SU-DHL-6 (cell line): ENCODE measurements around the gene PSMD14.

ENCODE experiments used
- CTCF ChIP-seq: fragments of 200-600 bp; sonication (generic); IDR thresholded peaks from one replicate; pipeline ENCODE4 v1.5.1; 2017; ENCODE audit warnings: antibody characterized with exemption, mild to moderate bottlenecking, low read length, moderate library complexity; ENCODE audit not compliant: insufficient read depth, poor library complexity, severe bottlenecking
- EZH2phosphoT487 ChIP-seq: fragments of 200-600 bp; sonication (generic), shearing (Covaris generic); conservative IDR thresholded peaks from 2 replicates; pipeline ENCODE4 v1.6.1; 2018; ENCODE audit warnings: mild to moderate bottlenecking, antibody characterized with exemption, low read length, moderate library complexity, mixed read lengths

- TF ChIP-seq CTCF (no peak), EZH2phosphoT487 (no peak)
Measured at GRCh38 chr2:161381546-161381945, 73.3 kb downstream of the PSMD14 start.
